RWPE2 (cell line): Measurements from ENCODE around the gene GRIK2.

Experiments
- ATAC-seq: fragments of 200-7000 bp; cut with Tn5 transposase; 3 replicates; pipeline ENCODE4 v1.9.1; 2021; ENCODE audit warnings: low read depth
- DNase-seq: peaks from one replicate; pipeline ENCODE4 v3.0.0-alpha.2; 2020; ENCODE audit warnings: low spot score
- H3K27ac ChIP-seq: fragments of 450-650 bp; 2 replicates; pipeline ENCODE4 v1.5.1; 2017; ENCODE audit warnings: mild to moderate bottlenecking; ENCODE audit not compliant: poor library complexity, severe bottlenecking
- H3K27me3 ChIP-seq: fragments of 250-450 bp; sonication (Bioruptor Pico); 2 replicates; pipeline ENCODE4 v1.5.1; 2021; ENCODE audit warnings: mild to moderate bottlenecking, moderate library complexity; ENCODE audit not compliant: insufficient read depth, poor library complexity, severe bottlenecking
- H3K36me3 ChIP-seq: fragments of 250-450 bp; sonication (Bioruptor Pico); 2 replicates; pipeline ENCODE4 v1.5.1; 2020; ENCODE audit warnings: low read depth, mild to moderate bottlenecking, moderate library complexity
- H3K4me1 ChIP-seq: fragments of 250-450 bp; sonication (Bioruptor Pico); 2 replicates; pipeline ENCODE4 v1.5.1; 2021; ENCODE audit warnings: mild to moderate bottlenecking, moderate library complexity; ENCODE audit not compliant: insufficient read depth, poor library complexity, severe bottlenecking
- H3K4me3 ChIP-seq: fragments of 250-450 bp; sonication (Bioruptor Pico); 2 replicates; pipeline ENCODE4 v1.5.1; 2021; ENCODE audit warnings: mild to moderate bottlenecking, moderate library complexity; ENCODE audit not compliant: severe bottlenecking
- H3K9me3 ChIP-seq: fragments of 250-450 bp; sonication (Bioruptor Pico); 2 replicates; pipeline ENCODE4 v1.5.1; 2021; ENCODE audit warnings: mild to moderate bottlenecking, moderate library complexity; ENCODE audit not compliant: severe bottlenecking
- CTCF ChIP-seq: fragments of 450-650 bp; IDR thresholded peaks from one replicate; pipeline ENCODE4 v1.5.1; 2017; ENCODE audit warnings: mild to moderate bottlenecking, moderate library complexity; ENCODE audit not compliant: poor library complexity, severe bottlenecking

The GRIK2 gene

DNA sequence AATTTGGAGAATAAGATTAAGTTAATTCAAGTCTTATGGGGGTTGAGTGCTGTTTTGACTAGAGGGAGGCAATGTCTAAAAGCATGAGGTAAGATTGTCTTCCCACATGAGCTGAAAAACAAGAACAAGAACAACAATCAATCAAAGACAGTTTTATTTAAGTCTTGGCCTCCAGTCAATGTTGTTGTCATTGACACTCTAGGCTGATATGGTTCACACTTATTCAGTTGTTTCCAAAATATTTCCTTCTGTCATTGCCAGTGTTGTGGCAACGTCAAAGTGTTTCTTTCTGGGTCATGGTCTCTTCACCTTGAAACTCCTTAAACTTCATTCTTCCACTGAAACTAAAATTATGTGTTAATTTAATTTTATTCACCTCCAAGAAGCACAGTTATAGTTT is 72.4 kb downstream of the GRIK2 start:
- no peaks in the 10 kb centered on the region for H3K27me3 ChIP-seq
- ATAC-seq (no peak), DNase-seq (no peak)
- H3K4me3 ChIP-seq, result no peak overlapping the region
- no peaks in the 10 kb centered on the region for H3K9me3 ChIP-seq
- no peak overlapping the region for H3K27ac ChIP-seq
- H3K36me3 ChIP-seq, result no peaks in the 10 kb centered on the region
- TF ChIP-seq CTCF, result no peak
- H3K4me1 ChIP-seq, result no peaks in the 10 kb centered on the region

- Histone ChIP-seq H3K36me3 (no peaks in the 10 kb centered on the region), H3K9me3 (no peaks in the 10 kb centered on the region), H3K4me1 (no peaks in the 10 kb centered on the region), H3K27me3 (peaks cover 2% of the 10 kb centered on the region), H3K4me3 (no peak overlapping the region), H3K27ac (no peak overlapping the region)
- DNase-seq, result no peak
- no peak for TF ChIP-seq CTCF
- ATAC-seq, result no peak
Measured at GRCh38 chr6:101477436-101477835, 83.9 kb downstream of the GRIK2 start.

GRCh38 chr6:101478891-101479290 is 85.4 kb downstream of the GRIK2 start:
- no peak overlapping the region for H3K4me3 ChIP-seq
- ATAC-seq (no peak), DNase-seq (no peak)
- peaks cover 2% of the 10 kb centered on the region for H3K27me3 ChIP-seq
- no peak for TF ChIP-seq CTCF
- no peak overlapping the region for H3K27ac ChIP-seq
- no peaks in the 10 kb centered on the region for H3K36me3 ChIP-seq
- no peaks in the 10 kb centered on the region for H3K9me3 ChIP-seq
- no peaks in the 10 kb centered on the region for H3K4me1 ChIP-seq

GRCh38 chr6:101482606-101483005 is 89.1 kb downstream of the GRIK2 start:
- no peak overlapping the region for H3K27ac ChIP-seq
- DNase-seq (no peak), ATAC-seq (no peak)
- H3K4me1 ChIP-seq, result no peaks in the 10 kb centered on the region
- no peaks in the 10 kb centered on the region for H3K36me3 ChIP-seq
- no peak overlapping the region for H3K4me3 ChIP-seq
- no peaks in the 10 kb centered on the region for H3K27me3 ChIP-seq
- no peak for TF ChIP-seq CTCF
- no peaks in the 10 kb centered on the region for H3K9me3 ChIP-seq

DNA sequence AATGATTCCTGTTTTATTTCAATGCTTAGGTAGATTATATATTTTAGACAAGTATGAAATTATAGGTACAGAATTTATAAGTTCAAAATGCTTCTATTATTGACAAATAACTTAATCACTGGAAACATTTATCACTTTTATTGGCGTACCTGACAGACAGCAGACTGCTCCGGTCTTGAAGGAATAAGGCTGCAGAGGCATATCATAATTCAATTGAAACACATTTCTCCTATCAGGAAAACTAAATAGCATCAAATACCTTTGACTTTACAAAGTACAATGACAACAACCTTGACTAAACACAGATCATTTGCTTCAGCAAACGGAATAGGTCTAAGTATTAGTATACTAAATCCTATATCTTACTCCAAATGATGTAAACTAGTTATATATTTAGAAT is 91.3 kb downstream of the GRIK2 start:
- Histone ChIP-seq H3K9me3 (no peaks in the 10 kb centered on the region), H3K27ac (no peak overlapping the region), H3K4me1 (no peaks in the 10 kb centered on the region), H3K36me3 (no peaks in the 10 kb centered on the region), H3K27me3 (no peaks in the 10 kb centered on the region), H3K4me3 (no peak overlapping the region)
- ATAC-seq (no peak), DNase-seq (no peak)
- TF ChIP-seq CTCF, result no peak
